GM19025 (cell line): ENCODE data around the gene PTTG1.
"Not testable (repeated sequence)": the region's sequence is repeated elsewhere in the genome, so short reads cannot be mapped to it uniquely, and the experiment has no call there.

ENCODE experiments used
- ATAC-seq: cut with Tn5 transposase; IDR thresholded peaks from one replicate; pipeline ENCODE4 v1.9.1; 2021; ENCODE audit warnings: mild to moderate bottlenecking, low read depth, moderate library complexity; ENCODE audit not compliant: unreplicated experiment

The PTTG1 gene

DNA sequence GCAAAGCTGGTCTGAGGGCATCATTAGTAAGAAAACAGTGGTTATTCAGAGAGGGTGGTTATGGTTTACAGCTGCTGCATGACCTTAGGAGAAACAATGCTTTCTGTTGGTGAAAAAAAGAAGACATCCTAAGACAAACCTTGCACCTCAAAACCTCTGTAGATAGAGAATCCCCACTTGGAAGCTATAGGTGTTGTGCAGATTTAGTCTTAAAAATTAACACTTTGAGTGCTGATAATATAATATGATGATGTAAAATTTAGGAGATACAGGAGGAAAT lies 1.4 kb upstream of the PTTG1 start:
- no peak for ATAC-seq

GRCh38 chr5:160423099-160423498 lies 1.4 kb downstream of the PTTG1 start:
- no peak for ATAC-seq

GRCh38 chr5:160427607-160428006 lies 6.0 kb downstream of the PTTG1 start:
- ATAC-seq, result no peak

DNA sequence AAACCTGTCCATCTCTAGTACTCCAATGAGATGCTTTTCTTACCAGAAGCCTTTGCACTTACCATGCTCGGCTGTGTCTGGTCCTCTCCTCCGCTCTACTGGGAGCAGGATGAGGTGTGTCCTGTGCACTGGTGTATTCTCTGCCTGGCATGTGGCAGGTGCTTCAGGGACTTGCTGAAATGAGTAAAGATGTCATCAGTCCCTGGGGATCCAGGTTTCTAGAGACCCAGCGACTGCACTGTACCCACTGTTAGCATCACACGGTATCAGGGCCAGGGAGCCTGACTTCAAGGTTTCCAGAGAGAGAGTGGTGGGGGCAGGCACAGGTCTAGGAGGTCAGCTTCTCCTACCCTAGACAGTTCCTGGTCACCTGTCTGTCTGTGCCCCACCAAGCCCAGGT lies 10.5 kb downstream of the PTTG1 start:
- no peak for ATAC-seq

- ATAC-seq, result no peak
Measured at GRCh38 chr5:160432787-160433186, 11.1 kb downstream of the PTTG1 start.

DNA sequence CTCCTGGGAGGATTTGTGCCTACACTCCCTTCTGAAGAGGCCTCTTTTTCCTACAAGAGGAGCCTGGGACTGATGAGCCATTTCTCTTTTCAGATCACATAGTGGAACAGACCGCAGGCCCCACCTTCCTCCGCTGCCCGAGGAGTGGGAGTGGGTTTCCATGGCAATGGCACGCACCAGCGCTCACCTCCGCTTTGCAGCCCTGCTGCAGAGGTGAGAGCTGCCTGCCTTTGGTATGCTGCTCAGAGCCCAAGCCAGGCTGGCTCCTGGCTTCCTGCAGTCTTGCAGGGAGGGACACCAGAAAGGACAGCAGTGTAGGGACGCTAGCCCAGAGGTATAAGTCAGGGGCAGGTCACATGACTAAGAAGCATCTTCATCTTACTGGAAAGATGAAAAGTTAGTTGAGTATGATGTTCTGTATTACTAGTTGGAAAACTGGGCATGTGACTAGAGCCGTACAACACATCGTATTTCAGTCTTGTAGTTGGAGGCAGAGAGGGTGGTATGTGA lies 12.4 kb downstream of the PTTG1 start:
- ATAC-seq, result peak; percentile 62

DNA sequence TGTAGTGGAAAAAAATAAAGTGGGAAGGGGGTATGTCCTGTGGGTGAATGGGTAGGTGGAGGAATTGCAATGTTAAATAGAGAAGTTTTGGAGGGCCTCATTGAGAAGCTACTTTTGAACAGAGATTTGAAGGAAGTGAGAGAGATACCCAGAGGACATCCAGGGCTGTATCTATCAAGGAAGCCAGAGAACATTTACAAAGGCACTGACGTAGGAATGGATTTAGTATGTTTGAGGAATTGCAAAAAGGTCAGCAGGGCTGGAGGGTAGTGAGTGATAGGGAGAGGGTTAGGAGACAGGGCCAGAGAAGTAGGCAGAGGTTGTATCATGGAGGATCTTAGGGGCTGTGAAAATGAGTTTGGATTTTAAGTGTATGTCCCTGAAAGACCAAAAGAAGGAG lies 13.9 kb downstream of the PTTG1 start:
- ATAC-seq, result no peak

GRCh38 chr5:160436017-160436416 lies 14.4 kb downstream of the PTTG1 start:
- ATAC-seq, result no peak

DNA sequence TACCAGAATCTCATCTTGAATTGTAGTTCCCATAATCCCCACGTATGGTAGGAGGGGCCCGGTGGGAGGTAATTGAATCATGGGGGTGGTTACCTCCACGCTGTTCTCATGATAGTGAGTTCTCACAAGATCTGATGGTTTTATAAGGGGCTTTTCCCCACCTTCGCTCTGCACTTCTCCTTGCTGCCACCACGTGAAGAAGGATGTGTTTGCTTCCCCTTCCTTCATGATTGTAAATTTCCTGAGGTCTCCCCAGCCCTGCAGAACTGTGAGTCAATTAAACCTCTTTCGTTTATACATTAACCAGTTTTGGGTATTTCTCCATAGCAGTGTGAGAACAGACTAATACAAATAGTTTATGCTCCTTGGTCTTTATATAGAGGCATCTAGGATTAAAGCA lies 15.0 kb downstream of the PTTG1 start:
- not testable (repeated sequence) for ATAC-seq

GRCh38 chr5:160437271-160437670 lies 15.6 kb downstream of the PTTG1 start:
- no peak for ATAC-seq

GRCh38 chr5:160438316-160439204 lies 16.9 kb downstream of the PTTG1 start:
- ATAC-seq, result peak; percentile 29

GRCh38 chr5:160439205-160439600 lies 17.5 kb downstream of the PTTG1 start:
- ATAC-seq, result peak; percentile 41

GRCh38 chr5:160441311-160441781 lies 19.7 kb downstream of the PTTG1 start:
- peak; percentile 27 for ATAC-seq

- peak; percentile 23 for ATAC-seq
Measured at GRCh38 chr5:160442824-160443431, 21.3 kb downstream of the PTTG1 start.

GRCh38 chr5:160444407-160444806 lies 22.8 kb downstream of the PTTG1 start:
- no peak for ATAC-seq

DNA sequence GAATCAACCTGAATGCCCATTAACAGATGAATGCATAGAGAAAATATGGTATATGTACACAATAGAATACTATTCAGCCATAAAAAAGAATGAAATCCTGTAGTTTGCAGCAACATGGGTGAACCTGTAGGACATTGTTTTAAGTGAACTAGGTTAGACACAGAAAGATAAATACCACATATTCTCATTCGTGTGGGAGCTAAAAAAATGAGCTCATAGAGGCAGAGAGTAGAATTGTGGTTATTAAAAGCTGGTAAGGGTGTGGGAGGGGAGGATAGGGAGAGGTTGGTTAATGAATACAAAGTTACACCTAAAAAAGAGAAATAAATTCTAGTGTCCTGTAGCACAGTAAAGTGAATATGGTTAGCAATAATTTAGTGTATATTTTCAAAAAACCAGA lies 23.5 kb downstream of the PTTG1 start:
- no peak for ATAC-seq

GRCh38 chr5:160445751-160446150 lies 24.1 kb downstream of the PTTG1 start:
- no peak for ATAC-seq

- no peak for ATAC-seq
Measured at GRCh38 chr5:160448886-160449285, 27.2 kb downstream of the PTTG1 start.

DNA sequence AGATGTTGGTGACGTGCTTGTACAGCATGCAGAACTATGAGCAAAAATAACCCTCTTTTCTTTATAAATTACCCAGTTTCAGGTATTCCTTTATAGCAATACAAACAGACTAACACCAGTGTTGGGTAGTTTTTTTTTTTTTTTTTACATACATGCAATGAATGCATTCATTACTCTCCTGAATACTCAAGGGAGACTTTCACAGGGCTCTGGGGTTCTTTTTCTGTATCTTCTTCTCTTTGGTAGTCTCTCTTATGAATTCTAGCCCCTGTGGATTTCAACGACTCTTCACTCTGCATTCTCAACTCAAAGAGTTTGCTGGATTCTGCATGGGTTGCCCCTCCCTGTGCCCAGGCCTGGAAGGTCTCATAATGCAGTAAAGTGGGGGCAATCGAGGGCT lies 27.8 kb downstream of the PTTG1 start:
- no peak for ATAC-seq

- no peak for ATAC-seq
Measured at GRCh38 chr5:160450164-160450932, 28.7 kb downstream of the PTTG1 start.

- ATAC-seq, result no peak
Measured at GRCh38 chr5:160451281-160451680, 29.6 kb downstream of the PTTG1 start.
